C4-2B (cell line): ENCODE results near the gene TCTN3.
"Not testable (repeated sequence)": the region's sequence is repeated elsewhere in the genome, so short reads cannot be mapped to it uniquely, and the experiment has no call there.

Experiments
- H3K27ac ChIP-seq: fragments of 450-650 bp; 2 replicates; pipeline ENCODE4 v1.5.1; 2017
- CTCF ChIP-seq: fragments of 450-650 bp; conservative IDR thresholded peaks from 2 replicates; pipeline ENCODE4 v1.5.1; 2017; ENCODE audit warnings: mild to moderate bottlenecking
- ZFX ChIP-seq: fragments of 450-650 bp; IDR thresholded peaks from 2 replicates; pipeline ENCODE4 v1.6.1; 2017

The TCTN3 gene

GRCh38 chr10:95683966-95684365, 9.8 kb downstream of the TCTN3 start:
- no peak overlapping the region for H3K27ac ChIP-seq
- TF ChIP-seq ZFX (no peak), CTCF (no peak)

- no peak overlapping the region for H3K27ac ChIP-seq
- TF ChIP-seq ZFX (no peak), CTCF (no peak)
Measured at GRCh38 chr10:95675403-95676116, 18.2 kb downstream of the TCTN3 start.

- TF ChIP-seq CTCF (no peak), ZFX (no peak)
- H3K27ac ChIP-seq: no peak overlapping the region
Measured at GRCh38 chr10:95674643-95675042, 19.1 kb downstream of the TCTN3 start.

GRCh38 chr10:95672641-95673040, 21.1 kb downstream of the TCTN3 start:
- H3K27ac ChIP-seq: not testable (repeated sequence)

GRCh38 chr10:95664543-95664942, 29.2 kb downstream of the TCTN3 start:
- no peak overlapping the region for H3K27ac ChIP-seq
- TF ChIP-seq CTCF: no peak
- no peak for TF ChIP-seq ZFX

GRCh38 chr10:95663496-95663895, 30.2 kb downstream of the TCTN3 start:
- TF ChIP-seq CTCF (no peak), ZFX (no peak)
- no peak overlapping the region for H3K27ac ChIP-seq

- H3K27ac ChIP-seq: no peak overlapping the region
- TF ChIP-seq CTCF (no peak), ZFX (no peak)
Measured at GRCh38 chr10:95661818-95662217, 31.9 kb downstream of the TCTN3 start.

GRCh38 chr10:95660283-95660682, 33.4 kb downstream of the TCTN3 start:
- H3K27ac ChIP-seq: no peak overlapping the region
- TF ChIP-seq CTCF (no peak), ZFX (no peak)
